NCI-H69 (cell line): ENCODE results near the gene CCL7.

Source experiments
- DNase-seq: peaks from one replicate; lab custom pipeline; 2025; lab: John Stamatoyannopoulos, UW

Gene CCL7

DNA sequence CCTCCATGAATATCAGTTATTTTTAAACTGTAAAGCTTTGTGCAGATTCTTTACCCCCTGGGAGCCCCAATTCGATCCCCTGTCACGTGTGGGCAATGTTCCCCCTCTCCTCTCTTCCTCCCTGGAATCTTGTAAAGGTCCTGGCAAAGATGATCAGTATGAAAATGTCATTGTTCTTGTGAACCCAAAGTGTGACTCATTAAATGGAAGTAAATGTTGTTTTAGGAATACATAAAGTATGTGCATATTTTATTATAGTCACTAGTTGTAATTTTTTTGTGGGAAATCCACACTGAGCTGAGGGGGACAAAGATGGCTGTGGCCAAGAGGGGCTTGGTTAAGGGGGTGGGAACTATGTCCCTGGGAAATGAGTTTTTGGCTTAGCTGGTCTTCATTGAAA lies 17.9 kb downstream of the CCL7 start:
- no peak for DNase-seq

GRCh38 chr17:34290586-34290985 lies 20.6 kb downstream of the CCL7 start:
- DNase-seq = no peak

DNA sequence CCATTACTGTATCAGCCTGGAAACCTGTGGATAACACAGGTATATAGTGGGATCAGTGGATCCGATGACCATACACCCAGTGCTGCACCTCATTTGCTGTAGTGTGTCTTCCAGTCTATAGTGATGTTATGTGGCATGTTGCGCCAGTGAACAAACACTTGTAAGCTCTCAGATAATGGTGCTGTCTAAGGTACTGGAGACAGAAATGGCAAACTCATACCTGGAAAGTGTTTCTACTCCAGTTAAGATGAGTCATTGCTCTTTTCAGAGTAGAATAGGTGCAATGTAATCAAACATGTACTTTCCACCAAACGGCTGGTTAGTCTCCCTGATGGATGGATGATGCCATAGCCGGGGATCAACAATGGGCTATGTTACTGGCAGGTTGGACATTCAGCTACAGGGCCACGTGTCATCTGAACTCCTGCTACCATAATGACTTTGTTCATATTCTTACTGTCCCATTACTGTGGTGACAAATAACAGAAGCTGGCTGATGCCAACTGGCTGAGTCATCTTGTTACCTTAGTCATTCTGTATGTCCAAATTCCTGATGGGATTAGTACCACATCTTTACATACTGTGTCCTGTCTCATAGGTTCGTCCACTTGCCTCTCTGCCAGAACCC lies 21.8 kb downstream of the CCL7 start:
- no peak for DNase-seq

DNA sequence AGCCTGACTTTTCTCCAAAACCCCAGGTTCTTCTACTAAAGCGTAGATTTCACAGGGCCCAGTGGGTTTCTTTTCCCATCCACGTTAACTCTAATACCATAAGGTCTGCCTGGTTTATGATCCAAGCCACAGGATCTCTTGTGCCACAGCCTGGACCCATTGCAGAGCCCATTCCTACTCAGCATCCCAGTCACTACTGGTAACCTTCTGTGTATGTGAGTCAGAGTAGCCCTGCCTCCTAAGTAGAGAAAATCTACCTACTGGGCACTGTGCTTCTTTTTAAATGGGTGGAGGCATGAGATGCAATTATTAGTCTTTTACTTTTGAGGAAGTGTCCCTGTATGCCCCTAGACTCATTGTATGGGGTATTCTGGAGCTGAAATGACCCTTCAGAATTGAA lies 29.0 kb downstream of the CCL7 start:
- no peak for DNase-seq

DNA sequence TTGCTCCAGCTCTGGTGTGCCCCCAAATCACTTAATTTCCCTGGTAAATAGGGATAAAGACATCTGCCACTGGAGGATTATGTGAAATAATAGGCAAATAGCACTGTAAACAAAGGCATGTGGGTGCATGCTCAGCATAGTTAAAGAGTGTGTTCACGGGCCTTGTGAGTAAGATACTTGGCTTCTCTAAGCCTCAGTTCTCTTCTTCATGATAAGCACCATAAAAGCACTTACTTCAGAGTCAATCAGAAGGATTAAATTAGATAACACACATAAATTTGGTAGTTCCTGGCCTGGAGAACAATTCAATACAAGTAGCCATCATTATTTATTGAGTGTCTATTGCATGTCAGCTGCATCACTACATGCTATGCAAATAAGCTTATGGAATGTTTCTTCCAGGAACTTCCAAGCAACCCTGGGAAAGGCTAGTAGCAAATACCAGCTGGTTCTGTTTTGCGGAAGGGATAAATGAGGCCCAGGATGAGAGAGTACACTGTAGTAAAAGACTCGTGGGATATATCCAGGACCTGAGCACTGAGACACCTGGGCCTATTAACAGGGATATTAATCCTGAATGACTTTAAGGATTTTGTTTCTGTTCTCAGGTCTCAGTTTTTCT lies 30.0 kb downstream of the CCL7 start:
- peak; percentile 10 for DNase-seq

DNA sequence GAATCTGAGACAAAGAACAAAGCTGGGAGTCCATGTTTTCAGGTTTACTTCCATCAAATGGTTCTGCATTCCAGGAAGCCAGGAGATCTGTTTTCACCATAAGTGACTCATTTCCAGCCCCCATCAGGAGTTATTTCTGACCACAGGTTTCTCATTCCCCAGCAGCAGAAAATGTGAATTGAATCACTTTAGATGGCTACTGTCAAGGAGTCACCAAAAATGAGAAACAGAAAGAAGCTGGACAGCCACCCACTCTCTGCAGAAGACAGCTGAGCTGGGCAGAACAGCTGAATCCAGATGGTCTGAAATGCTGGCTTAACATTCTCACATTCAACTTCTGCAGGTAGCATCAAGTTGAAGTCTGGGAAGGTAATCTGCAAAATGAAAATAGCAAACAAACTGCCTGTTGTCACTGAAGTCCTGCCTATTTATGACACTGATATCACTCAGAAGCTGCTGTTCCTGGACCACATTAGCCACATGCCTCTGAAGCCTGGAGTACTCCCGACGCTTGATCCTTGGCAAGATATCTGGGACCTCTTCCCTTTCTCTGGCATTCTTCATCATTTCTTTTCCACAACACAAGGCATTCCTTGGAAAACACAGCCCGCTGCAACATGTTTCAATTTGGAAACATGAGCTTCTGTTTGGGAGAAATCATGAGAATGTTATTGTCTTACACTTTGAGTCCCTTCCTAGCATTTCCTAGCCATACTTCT lies 30.8 kb downstream of the CCL7 start:
- DNase-seq = no peak

DNA sequence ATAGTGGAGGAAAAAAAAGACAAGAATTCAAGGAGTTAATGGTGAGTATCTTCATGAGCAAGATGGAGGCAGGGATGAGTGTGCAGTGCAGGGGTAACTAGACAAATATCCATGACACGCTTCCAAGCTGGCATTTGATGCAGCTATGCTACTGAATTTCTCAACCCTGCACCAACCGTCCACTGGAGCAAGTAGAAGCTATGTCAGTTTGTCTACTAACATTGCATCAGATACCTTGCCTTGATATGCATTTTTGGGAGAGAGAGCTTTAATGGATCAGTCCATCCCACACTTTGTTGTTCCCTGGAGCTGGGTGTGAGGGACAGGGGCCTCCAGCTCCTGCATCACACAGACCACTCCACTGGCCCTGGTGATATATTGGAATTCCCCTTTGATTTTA lies 32.0 kb downstream of the CCL7 start:
- DNase-seq = no peak

DNA sequence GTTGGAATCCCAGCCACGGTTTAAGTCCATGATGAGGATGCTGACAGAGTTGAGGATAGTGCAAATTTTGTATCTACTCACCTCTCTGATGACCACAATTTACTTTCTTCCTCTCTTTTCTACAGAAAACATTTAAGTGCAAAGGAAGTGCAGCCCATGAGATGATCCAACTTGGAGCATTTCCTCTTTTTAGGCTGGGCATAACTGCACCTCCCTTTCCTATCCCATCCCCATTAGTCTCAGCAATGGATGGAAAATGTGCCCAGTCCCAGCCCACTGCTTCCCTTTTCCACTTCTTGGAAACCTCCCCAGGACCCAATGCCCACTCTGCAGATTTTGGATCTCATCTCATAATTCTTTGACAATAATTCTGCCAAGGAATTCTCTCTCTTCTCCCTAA lies 32.6 kb downstream of the CCL7 start:
- no peak for DNase-seq

DNA sequence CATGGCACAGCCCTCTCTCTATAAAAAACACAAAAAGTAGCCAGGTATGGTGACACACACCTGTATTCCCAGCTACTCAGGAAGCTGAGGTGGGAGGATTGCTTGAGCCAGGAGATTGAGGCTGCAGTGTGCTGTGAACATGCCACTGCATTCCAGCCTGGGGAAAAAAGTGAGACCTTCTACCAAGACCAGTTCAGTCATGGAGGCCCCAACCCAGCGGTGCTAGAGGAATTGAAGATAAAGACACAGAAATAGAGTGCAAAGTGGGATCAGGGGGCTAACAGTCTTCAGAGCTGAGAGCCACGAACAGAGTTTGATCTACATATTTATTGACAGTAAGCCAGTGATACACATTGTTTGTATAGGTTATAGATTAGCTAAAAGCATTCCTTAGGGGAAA lies 33.6 kb downstream of the CCL7 start:
- DNase-seq = no peak

DNA sequence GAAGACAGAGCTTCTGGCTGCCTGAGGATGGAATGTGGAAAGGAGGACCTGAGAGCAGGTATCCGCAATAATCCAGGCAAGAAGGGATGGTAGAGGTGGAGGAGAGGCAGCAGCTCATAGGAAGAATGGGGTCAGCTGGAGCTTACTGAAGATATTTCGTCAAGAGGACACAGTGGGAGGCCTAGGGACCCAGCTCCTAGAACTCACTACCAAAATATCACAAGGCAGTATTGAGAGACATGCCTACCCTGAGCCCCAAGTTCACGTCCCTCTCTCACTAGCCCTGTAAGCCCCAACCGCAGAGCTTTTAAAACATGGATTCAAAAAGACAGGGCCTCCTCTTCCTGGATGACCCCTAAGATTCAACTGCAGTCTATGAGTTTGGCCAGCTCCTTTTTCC lies 35.0 kb downstream of the CCL7 start:
- DNase-seq = no peak

DNA sequence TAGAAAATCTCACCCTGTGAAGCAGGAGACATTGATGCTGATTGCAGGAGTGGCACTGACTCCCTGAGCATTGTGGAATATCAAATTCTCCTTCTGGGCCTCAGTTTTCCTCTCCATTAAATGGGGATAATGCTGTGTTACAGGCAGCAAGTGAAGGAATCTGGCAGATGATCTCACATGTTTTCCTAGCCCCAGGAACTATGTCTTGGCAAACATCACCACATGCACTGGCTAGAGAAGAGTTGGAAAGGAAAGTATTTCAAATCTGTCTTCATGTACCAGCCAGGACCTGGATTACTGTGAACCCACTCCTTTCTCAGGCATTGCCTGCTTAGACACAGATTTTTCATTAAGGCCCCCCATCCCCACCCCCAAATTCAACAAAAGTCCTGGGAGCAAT lies 35.6 kb downstream of the CCL7 start:
- no peak for DNase-seq

DNA sequence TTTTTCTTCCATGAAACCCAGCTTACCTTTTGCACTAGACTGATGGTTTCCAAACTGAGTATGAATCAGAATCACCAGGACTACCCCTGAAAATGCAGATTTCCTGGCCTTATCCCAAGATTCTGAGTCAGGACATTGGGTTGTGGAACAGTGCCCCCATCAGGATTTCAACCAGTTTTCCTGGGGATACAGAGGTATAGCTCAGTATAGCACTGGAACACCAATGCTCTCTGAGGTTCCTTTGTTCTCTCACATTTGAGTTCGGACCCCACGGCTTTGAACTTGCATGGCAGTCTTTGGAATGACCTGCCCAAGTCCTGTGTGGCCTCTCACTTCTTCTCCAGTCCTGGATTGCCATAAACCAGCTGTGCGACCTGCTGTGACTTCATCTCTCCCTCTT lies 36.4 kb downstream of the CCL7 start:
- peak; percentile 32 for DNase-seq

GRCh38 chr17:34307110-34307509 lies 37.1 kb downstream of the CCL7 start:
- no peak for DNase-seq

GRCh38 chr17:34308371-34308770 lies 38.4 kb downstream of the CCL7 start:
- no peak for DNase-seq

- no peak for DNase-seq
Observed at GRCh38 chr17:34311291-34311690, 41.3 kb downstream of the CCL7 start.

- no peak for DNase-seq
Observed at GRCh38 chr17:34312080-34312479, 42.1 kb downstream of the CCL7 start.

GRCh38 chr17:34313164-34313563 lies 43.1 kb downstream of the CCL7 start:
- DNase-seq = no peak

DNA sequence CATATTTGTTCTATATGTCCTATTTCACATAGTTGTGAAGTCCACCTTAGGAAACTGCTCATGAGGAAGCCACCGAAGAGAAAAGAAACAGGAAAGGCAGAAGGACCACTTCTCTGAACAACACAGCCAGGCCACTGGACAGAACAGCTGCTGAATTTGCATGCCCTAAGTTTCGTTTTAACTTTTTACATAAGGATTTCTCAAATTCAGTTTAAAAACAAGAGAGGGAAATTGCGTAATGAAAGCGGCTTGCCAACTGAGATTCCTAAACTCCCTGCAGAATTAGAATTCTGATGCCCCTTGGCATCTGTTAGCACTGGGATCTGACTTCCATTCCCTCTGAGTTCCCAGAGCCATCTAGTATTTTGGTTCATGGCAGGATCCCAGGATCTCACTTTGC lies 44.3 kb downstream of the CCL7 start:
- no peak for DNase-seq

DNA sequence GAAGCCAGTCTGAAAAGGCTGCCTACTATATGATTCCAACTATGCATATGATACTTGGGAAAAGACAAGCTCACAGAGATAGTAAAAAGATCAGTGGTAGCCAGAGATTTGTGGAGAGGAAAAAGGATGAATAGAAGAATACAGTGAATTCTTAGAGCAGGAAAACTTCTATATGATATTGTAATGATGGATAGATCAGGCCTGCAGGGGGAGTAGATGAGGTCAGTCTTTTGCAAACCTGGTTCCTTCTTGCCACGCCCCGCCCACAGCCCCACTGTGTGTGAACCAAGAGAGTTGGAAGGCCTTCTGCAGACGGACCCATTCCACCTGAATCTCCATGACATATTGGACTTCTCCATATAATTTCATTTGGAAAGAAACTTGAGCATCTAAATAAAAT lies 48.5 kb downstream of the CCL7 start:
- DNase-seq = peak; percentile 24

DNA sequence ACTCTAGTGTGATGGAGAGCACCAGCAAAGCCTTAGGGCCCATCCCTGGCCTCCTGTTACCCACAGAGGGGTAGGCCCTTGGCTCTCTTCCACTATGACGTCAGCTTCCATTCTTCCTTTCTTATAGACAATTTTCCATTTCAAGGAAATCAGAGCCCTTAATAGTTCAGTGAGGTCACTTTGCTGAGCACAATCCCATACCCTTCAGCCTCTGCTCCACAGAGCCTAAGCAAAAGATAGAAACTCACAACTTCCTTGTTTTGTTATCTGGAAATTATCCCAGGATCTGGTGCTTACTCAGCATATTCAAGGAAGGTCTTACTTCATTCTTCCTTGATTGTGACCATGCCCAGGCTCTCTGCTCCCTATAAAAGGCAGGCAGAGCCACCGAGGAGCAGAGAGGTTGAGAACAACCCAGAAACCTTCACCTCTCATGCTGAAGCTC lies 49.0 kb downstream of the CCL7 start, which contains the start of gene CCL8:
Gene CCL8 (plus strand): TSS at position 397 of the 445 bp plus-strand sequence. CDS start 67 bp downstream, outside the sequence.
- DNase-seq = no peak
